KMS-11 (cell line): Measurements from ENCODE around the gene DNLZ.

ENCODE experiments used
- H2AFZ ChIP-seq: fragments of 200-600 bp; sonication (generic); 2 replicates; pipeline ENCODE4 v1.6.1; 2016; ENCODE audit warnings: antibody characterized with exemption, mixed run types, low read depth
- H3K27ac ChIP-seq: fragments of 200-600 bp; sonication (generic); 2 replicates; pipeline ENCODE4 v1.6.1; 2016; ENCODE audit warnings: mild to moderate bottlenecking, mixed run types
- H3K27me3 ChIP-seq: fragments of 200-600 bp; sonication (generic); 2 replicates; pipeline ENCODE4 v1.6.1; 2017; ENCODE audit warnings: mild to moderate bottlenecking, low read depth, mixed run types, moderate library complexity; ENCODE audit not compliant: insufficient read depth
- H3K36me3 ChIP-seq: fragments of 200-600 bp; sonication (generic); 2 replicates; pipeline ENCODE4 v1.6.1; 2017; ENCODE audit warnings: mild to moderate bottlenecking, mixed run types; ENCODE audit not compliant: insufficient read depth
- H3K4me1 ChIP-seq: fragments of 200-600 bp; sonication (generic); 2 replicates; pipeline ENCODE4 v1.6.1; 2016; ENCODE audit warnings: mild to moderate bottlenecking, low read depth, mixed run types; ENCODE audit not compliant: poor library complexity, severe bottlenecking
- H3K4me2 ChIP-seq: fragments of 200-600 bp; sonication (generic); 2 replicates; pipeline ENCODE4 v1.7.0; 2016; ENCODE audit warnings: mild to moderate bottlenecking, mixed run types
- H3K4me3 ChIP-seq: fragments of 200-600 bp; sonication (generic); IDR thresholded peaks from 2 replicates; pipeline ENCODE4 v1.6.1; 2017; ENCODE audit warnings: low read depth, low read length, mixed read lengths; ENCODE audit not compliant: insufficient read depth
- H3K79me2 ChIP-seq: fragments of 200-600 bp; sonication (generic); 2 replicates; pipeline ENCODE4 v1.6.1; 2016; ENCODE audit warnings: low read depth, mixed run types; ENCODE audit not compliant: insufficient read depth
- H3K9ac ChIP-seq: fragments of 200-600 bp; sonication (generic); 2 replicates; pipeline ENCODE4 v1.6.1; 2016; ENCODE audit warnings: mild to moderate bottlenecking, mixed run types
- H4K20me1 ChIP-seq: fragments of 200-600 bp; sonication (generic); 2 replicates; pipeline ENCODE4 v1.6.1; 2016; ENCODE audit warnings: mild to moderate bottlenecking, mixed run types; ENCODE audit not compliant: insufficient read depth
- TF ChIP-seq, protein P1 (sequence below): fragments of 200-600 bp; sonication (generic); conservative IDR thresholded peaks from 2 replicates; pipeline ENCODE4 v1.6.1; 2017; ENCODE audit warnings: low read depth, mild to moderate bottlenecking, antibody characterized with exemption, low read length, moderate library complexity, mixed read lengths

Gene DNLZ

DNA sequence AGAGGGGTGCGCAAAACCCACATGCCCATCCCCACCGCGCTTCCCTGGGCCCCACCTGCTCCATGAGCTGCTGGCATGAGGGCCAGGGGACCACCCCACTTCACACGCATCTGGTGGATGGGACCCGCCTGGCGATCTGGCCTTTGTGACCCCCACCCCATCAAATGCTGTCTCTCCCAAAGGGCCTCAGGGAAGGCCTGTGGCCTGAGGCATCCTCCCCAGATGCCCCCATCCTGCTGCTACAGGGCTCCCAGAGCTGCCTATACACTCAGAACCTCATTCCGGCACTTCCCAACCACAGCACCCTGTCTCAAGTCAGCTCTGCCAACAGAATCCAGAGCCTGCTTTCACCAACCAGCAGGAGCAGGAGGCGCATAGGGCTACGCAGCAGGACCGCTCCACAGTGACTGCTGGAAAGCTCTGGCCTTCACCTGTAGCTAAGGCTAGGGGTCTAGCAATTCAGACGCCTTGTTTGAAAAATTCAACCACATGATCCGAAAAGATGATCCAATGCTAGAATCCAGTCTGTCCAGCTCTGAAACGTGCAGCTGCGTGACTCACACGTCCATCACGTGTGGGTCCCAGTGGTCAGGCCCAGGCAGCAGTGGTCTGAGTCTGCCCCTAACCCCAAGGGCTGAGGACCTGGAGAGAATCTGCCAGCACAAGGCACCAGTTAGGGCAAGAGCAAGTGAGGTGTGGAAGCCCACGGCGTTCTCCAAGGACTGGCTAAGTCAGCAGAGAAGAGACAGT, 37.8 kb upstream of the DNLZ start:
- peaks cover 57% of the 10 kb centered on the region for H3K4me1 ChIP-seq
- peaks cover 4% of the 10 kb centered on the region; the same call in 1 of the 2 replicates for H3K36me3 ChIP-seq
- TF ChIP-seq, protein P1, sequence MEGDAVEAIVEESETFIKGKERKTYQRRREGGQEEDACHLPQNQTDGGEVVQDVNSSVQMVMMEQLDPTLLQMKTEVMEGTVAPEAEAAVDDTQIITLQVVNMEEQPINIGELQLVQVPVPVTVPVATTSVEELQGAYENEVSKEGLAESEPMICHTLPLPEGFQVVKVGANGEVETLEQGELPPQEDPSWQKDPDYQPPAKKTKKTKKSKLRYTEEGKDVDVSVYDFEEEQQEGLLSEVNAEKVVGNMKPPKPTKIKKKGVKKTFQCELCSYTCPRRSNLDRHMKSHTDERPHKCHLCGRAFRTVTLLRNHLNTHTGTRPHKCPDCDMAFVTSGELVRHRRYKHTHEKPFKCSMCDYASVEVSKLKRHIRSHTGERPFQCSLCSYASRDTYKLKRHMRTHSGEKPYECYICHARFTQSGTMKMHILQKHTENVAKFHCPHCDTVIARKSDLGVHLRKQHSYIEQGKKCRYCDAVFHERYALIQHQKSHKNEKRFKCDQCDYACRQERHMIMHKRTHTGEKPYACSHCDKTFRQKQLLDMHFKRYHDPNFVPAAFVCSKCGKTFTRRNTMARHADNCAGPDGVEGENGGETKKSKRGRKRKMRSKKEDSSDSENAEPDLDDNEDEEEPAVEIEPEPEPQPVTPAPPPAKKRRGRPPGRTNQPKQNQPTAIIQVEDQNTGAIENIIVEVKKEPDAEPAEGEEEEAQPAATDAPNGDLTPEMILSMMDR = no peak
- H4K20me1 ChIP-seq = peaks cover 5% of the 10 kb centered on the region; the same call in 1 of the 2 replicates
- no peak overlapping the region for H3K4me2 ChIP-seq
- H3K4me3 ChIP-seq = no peak overlapping the region
- H3K9ac ChIP-seq = no peak overlapping the region
- H3K27ac ChIP-seq = no peak overlapping the region
- H3K27me3 ChIP-seq = no peaks in the 10 kb centered on the region
- H2AFZ ChIP-seq = no peak overlapping the region
- H3K79me2 ChIP-seq = peaks cover 21% of the 10 kb centered on the region

DNA sequence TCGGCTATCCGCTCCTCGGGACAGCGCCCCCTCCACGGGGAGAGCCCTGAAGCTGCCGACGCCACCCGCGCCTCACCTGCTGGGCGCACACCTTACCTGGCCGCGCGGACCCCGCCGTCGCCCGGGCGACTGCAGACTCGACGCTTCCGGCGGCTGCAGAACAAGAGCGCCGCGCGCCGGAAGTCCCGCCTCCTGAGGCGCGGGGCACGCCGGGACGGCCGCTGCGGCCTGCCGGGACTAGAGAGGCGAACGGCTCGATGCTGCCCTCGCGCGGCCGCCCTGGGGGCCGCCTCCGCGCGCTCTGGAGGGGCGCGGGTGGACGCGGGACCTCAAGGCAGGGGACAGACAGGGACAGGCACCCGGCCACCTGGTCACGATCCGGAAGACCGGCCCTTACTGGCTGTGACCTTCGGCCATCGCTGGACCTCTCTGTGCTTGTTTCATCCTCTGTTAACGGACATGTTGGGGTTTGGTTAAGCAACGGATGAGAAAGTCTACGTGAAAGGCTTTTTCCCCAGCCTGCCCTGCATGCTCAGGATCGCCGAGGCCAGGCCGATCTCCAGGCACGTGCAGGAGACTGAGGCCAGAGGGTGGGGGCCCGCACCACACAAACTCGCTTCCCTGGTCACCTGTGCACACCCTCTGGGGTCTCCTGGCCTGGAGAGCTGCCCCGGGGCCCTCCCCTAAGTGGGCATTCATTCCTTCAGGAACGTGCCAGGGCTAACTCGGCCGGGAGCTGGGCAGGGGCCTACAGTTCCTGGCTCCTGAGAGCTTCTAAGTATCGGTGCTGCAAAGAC, 36.7 kb upstream of the DNLZ start, which contains the start of gene SNAPC4:
Gene SNAPC4, minus strand, starts transcription at position 133 of the 797 bp plus-strand sequence. CDS start 1,742 bp downstream, outside the sequence.
- Histone ChIP-seq H4K20me1 (peaks cover 5% of the 10 kb centered on the region; the same call in 1 of the 2 replicates), H3K27me3 (no peaks in the 10 kb centered on the region), H3K9ac (peak within 1 kb of the TSS; percentile 79), H2AFZ (peak within 1 kb of the TSS; percentile 47; the same call in 1 of the 2 replicates), H3K36me3 (peaks cover 4% of the 10 kb centered on the region; the same call in 1 of the 2 replicates), H3K27ac (peak within 1 kb of the TSS; percentile 43), H3K4me3 (peak within 1 kb of the TSS; percentile 34), H3K4me2 (peak within 1 kb of the TSS; percentile 90), H3K4me1 (peaks cover 46% of the 10 kb centered on the region), H3K79me2 (peaks cover 21% of the 10 kb centered on the region)
- TF ChIP-seq, protein P1 = peak; percentile 83

DNA sequence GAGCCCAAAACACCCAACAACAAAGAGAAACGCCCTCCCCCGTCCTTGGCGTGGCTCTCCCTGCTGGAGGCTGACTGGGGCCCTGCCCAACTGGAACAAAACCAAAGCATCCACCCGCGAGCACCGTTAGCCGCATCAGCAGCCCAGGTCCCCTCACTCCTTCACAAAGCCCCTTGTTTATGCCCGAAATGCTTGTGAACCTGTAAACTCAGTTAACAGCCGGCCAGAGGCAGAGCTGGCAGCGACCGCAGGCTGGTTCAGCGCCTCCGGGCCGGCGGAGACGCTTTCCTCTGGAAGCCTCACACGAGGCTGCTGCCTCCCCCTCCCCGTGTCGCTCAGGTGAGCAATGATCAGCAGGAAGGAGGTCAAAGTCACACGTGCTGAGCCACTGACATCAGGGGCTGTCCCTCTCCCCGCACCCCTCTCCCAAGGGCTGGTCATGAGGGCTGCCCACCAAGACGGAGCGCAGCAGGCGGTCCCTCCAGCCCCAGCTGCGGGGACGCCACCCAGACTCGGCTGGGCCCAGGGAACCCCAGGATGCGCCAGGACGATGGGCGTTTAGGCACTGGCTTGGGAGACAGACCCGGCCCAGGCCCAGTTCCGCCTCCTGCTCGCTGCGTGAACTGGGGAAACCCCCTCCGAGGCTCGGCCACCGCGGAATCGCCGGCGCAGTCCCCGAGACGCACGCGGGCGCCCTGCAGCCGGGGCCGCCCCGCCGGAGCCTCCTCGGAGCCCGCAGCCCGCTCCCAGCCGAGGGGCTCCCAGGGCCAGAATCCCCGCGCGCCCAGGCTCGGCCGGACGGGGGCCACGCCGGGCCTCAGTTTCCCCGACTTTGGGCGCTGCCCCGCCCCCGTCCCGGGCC, 35.9 kb upstream of the DNLZ start:
- peaks cover 4% of the 10 kb centered on the region; the same call in 1 of the 2 replicates for H3K36me3 ChIP-seq

More for the DNA sequence above, 35.9 kb upstream of the DNLZ start:
- Histone ChIP-seq H3K27ac (peak overlapping the region; percentile 43), H2AFZ (peak overlapping the region; percentile 47; the same call in 1 of the 2 replicates), H3K79me2 (peaks cover 21% of the 10 kb centered on the region), H3K27me3 (no peaks in the 10 kb centered on the region), H3K4me3 (peak overlapping the region; percentile 34), H4K20me1 (peaks cover 5% of the 10 kb centered on the region; the same call in 1 of the 2 replicates), H3K4me1 (peaks cover 38% of the 10 kb centered on the region), H3K4me2 (peak overlapping the region; percentile 90), H3K9ac (peak overlapping the region; percentile 79)
- TF ChIP-seq, protein P1 = no peak
